ENCODE measurements around the gene BARX2.

DNA sequence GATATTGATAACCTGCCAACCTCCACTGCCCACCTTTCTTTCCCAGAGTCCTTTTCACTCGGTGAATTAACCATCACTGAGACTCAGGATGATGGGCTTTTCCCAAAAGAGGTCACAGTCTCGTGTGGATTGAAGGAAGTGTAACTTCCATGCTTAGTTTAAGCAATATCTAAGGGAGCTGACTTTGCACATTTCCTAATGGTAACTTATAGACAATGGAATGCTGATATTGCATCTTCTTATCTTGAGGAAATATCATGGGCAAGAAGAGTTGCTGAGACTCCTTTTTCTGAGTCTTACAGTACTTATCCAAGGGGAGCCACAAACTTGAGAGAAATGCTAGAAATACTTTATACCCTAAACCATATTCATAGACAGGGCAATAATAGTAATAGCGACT lies 8.8 kb downstream of the BARX2 start:
- TF ChIP-seq CTCF (IDR thresholded peaks at IDR 0.05) (no peak), POLR2AphosphoS5 (IDR thresholded peaks at IDR 0.05) (no peak), POLR2A (IDR thresholded peaks at IDR 0.05) (no peak), EP300 (IDR thresholded peaks at IDR 0.05) (no peak)
